Mesenchymal stem cell (in vitro differentiated cells and primary cell): ENCODE measurements around the gene TDRD10.

Source experiments
- DNase-seq: peaks from one replicate; pipeline ENCODE4 v3.0.0-alpha.2; 2013
- H2AFZ ChIP-seq: one replicate; pipeline ENCODE4 v1.6.1; 2013; ENCODE audit warnings: low read depth, mild to moderate bottlenecking, control low read depth, inconsistent platforms, low read length, moderate library complexity
- H2AK5ac ChIP-seq: 2 replicates; pipeline ENCODE4 v1.6.1; 2013; ENCODE audit warnings: low read length, moderate library complexity, mild to moderate bottlenecking, inconsistent platforms; ENCODE audit not compliant: severe bottlenecking
- H2BK120ac ChIP-seq: one replicate; pipeline ENCODE4 v1.6.1; 2013; ENCODE audit warnings: low read depth, mild to moderate bottlenecking, inconsistent platforms, low read length, moderate library complexity
- H2BK12ac ChIP-seq, 2 experiments: one replicate each; pipeline ENCODE4 v1.6.1; 2013; ENCODE audit warnings: inconsistent platforms in 2 of 2, low read length in 2 of 2, mild to moderate bottlenecking in 2 of 2, moderate library complexity in 2 of 2, control low read depth in 1 of 2
- H2BK15ac ChIP-seq: one replicate; pipeline ENCODE4 v1.6.1; 2013; ENCODE audit warnings: mild to moderate bottlenecking, low read depth, inconsistent platforms; ENCODE audit not compliant: poor library complexity, severe bottlenecking
- H2BK5ac ChIP-seq: 2 replicates; pipeline ENCODE4 v1.6.1; 2013; ENCODE audit warnings: low read depth, mild to moderate bottlenecking, low read length, control low read depth, inconsistent platforms; ENCODE audit not compliant: poor library complexity, severe bottlenecking
- H3K14ac ChIP-seq, 2 experiments: one replicate each; pipeline ENCODE4 v1.6.1; 2013; ENCODE audit warnings: inconsistent platforms in 2 of 2, low read length in 2 of 2, control low read depth in 1 of 2, mild to moderate bottlenecking in 1 of 2, moderate library complexity in 1 of 2
- H3K18ac ChIP-seq, 2 experiments: one replicate each; pipeline ENCODE4 v1.6.1; 2013; ENCODE audit warnings: inconsistent platforms in 2 of 2, low read length in 2 of 2, control low read depth in 1 of 2, low read depth in 1 of 2, mild to moderate bottlenecking in 1 of 2
- H3K23ac ChIP-seq, 2 experiments: one replicate each; pipeline ENCODE4 v1.6.1; 2013; ENCODE audit warnings: inconsistent platforms in 2 of 2, low read length in 2 of 2, mild to moderate bottlenecking in 2 of 2, moderate library complexity in 2 of 2, control low read depth in 1 of 2
- H3K27ac ChIP-seq: 2 replicates; pipeline ENCODE4 v1.5.1; 2013; ENCODE audit warnings: mild to moderate bottlenecking, moderate library complexity, low read length, control low read depth, inconsistent platforms; ENCODE audit not compliant: poor library complexity, severe bottlenecking
- H3K27me3 ChIP-seq, 2 experiments: 2 replicates each; pipeline versions ENCODE4 v1.6.1 to v1.7.0; 2013; ENCODE audit warnings: low read length in 2 of 2, mild to moderate bottlenecking in 2 of 2, moderate library complexity in 2 of 2, control low read depth in 1 of 2, inconsistent platforms in 1 of 2; ENCODE audit not compliant: control insufficient read depth in 1 of 2, insufficient read depth in 1 of 2
- H3K36me3 ChIP-seq, 2 experiments: 2 replicates each; pipeline versions ENCODE4 v1.6.1 to v1.7.0; 2013; ENCODE audit warnings: low read length in 2 of 2, control low read depth in 1 of 2, inconsistent platforms in 1 of 2, low read depth in 1 of 2, mild to moderate bottlenecking in 1 of 2; ENCODE audit not compliant: insufficient read depth in 2 of 2, control insufficient read depth in 1 of 2
- H3K4ac ChIP-seq, 2 experiments: one replicate each; pipeline ENCODE4 v1.6.1; 2013; ENCODE audit warnings: inconsistent platforms in 2 of 2, low read length in 2 of 2, mild to moderate bottlenecking in 2 of 2, moderate library complexity in 2 of 2, control low read depth in 1 of 2, low read depth in 1 of 2
- H3K4me1 ChIP-seq: 2 replicates; pipeline ENCODE4 v1.6.1; 2013; ENCODE audit warnings: low read depth, low read length, control low read depth; ENCODE audit not compliant: control insufficient read depth, insufficient read depth
- H3K4me2 ChIP-seq: 2 replicates; pipeline ENCODE4 v1.6.1; 2013; ENCODE audit warnings: low read length, mild to moderate bottlenecking, inconsistent platforms; ENCODE audit not compliant: poor library complexity, severe bottlenecking
- H3K4me3 ChIP-seq, 2 experiments: 2 replicates each; pipeline versions ENCODE4 v1.5.1 to v1.7.0; 2013; ENCODE audit warnings: low read length in 2 of 2, mild to moderate bottlenecking in 2 of 2, control low read depth in 1 of 2, low read depth in 1 of 2; ENCODE audit not compliant: insufficient read depth in 1 of 2
- H3K79me1 ChIP-seq: replicated peaks from 2 replicates; pipeline ENCODE4 v1.6.1; 2013; ENCODE audit warnings: mild to moderate bottlenecking, control low read depth, low read length, inconsistent platforms; ENCODE audit not compliant: poor library complexity, severe bottlenecking
- H3K9ac ChIP-seq: 2 replicates; pipeline ENCODE4 v1.7.0; 2013; ENCODE audit warnings: mild to moderate bottlenecking, low read length, moderate library complexity
- H3K9me3 ChIP-seq: 2 replicates; pipeline ENCODE4 v1.7.0; 2013; ENCODE audit warnings: mild to moderate bottlenecking, low read length; ENCODE audit not compliant: control insufficient read depth
- H4K8ac ChIP-seq: one replicate; pipeline ENCODE4 v1.6.1; 2013; ENCODE audit warnings: inconsistent platforms, mild to moderate bottlenecking, low read length, moderate library complexity
- H4K91ac ChIP-seq: one replicate; pipeline ENCODE4 v1.6.1; 2013; ENCODE audit warnings: mild to moderate bottlenecking, low read length, inconsistent platforms
- WGBS: methylation state at CpG from one replicate; pipeline ENCODE4 v1.1.7; 2013; ENCODE audit warnings: mixed read lengths; 5-methylcytosine and 5-hydroxymethylcytosine counted together

The TDRD10 gene

DNA sequence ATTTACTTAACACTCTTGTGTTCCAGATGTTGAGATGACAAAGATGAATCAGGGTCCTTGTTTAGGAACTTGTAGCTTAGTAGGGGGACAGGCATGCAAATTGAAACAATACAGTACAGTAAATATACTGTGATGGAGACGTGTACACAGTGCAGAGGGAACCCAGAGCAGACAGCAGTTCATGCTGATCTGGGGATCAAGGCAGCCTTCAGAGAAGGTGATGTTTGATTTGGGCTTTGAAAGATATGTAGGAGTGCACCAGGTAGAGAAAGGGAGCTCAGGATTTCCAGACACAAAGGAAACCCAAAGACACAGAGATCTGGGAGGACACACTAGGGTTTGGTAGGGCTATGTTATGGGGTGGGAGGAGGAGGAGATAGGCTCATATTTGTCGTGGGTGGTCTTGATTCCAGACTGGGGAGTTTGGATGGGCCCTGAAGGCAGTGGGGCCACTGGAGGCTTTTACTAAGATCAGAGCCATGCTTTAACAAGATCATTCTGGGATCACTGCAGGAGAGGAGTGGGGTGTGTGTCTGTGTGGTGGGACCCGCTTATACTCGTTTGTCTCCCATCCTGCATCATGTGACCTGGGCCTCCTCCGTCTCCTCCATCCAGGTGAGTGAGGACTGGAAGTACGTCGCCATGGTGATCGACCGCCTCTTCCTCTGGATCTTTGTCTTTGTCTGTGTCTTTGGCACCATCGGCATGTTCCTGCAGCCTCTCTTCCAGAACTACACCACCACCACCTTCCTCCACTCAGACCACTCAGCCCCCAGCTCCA lies 73.3 kb downstream of the TDRD10 start:
- H4K91ac ChIP-seq, result no peak overlapping the region
- no peak overlapping the region for H2BK12ac ChIP-seq
- no peak overlapping the region for H2BK120ac ChIP-seq
- no peaks in the 10 kb centered on the region for H3K4me1 ChIP-seq
- no peak overlapping the region for H3K4ac ChIP-seq
- no peaks in the 10 kb centered on the region for H3K9me3 ChIP-seq
- no peak for DNase-seq
- H2AFZ ChIP-seq, result no peak overlapping the region
- peak overlapping the region; percentile 19 for H3K9ac ChIP-seq
- no peak overlapping the region for H4K8ac ChIP-seq
- peaks cover 11 to 21% of the 10 kb centered on the region in 2 experiments for H3K27me3 ChIP-seq
- H2AK5ac ChIP-seq, result no peak overlapping the region
- no peak overlapping the region for H3K4me2 ChIP-seq
- H2BK15ac ChIP-seq, result no peak overlapping the region
- no peak overlapping the region for H3K4me3 ChIP-seq
- WGBS, result 90% methylated on average over 10 of the region's 10 CpGs
- peak overlapping the region in 1 of 2 experiments; percentile 1 for H3K14ac ChIP-seq
- no peak overlapping the region for H3K23ac ChIP-seq
- no peak overlapping the region for H3K18ac ChIP-seq
- H3K27ac ChIP-seq, result no peak overlapping the region
- peaks cover 29 to 40% of the 10 kb centered on the region in 2 experiments for H3K36me3 ChIP-seq
- no peak overlapping the region for H2BK5ac ChIP-seq
- no peaks in the 10 kb centered on the region for H3K79me1 ChIP-seq

DNA sequence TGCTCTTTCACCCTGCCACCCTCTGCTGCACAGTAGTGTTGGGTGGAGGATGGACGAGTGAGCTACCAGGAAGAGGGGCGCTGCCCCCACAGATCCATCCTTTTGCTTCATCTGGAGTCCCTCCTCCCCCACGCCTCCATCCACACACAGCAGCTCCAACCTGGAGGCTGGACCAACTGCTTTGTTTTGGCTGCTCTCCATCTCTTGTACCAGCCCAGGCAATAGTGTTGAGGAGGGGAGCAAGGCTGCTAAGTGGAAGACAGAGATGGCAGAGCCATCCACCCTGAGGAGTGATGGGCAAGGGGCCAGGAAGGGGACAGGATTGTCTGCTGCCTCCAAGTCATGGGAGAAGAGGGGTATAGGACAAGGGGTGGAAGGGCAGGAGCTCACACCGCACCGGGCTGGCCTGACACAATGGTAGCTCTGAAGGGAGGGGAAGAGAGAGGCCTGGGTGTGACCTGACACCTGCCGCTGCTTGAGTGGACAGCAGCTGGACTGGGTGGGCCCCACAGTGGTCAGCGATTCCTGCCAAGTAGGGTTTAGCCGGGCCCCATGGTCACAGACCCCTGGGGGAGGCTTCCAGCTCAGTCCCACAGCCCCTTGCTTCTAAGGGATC lies 74.0 kb downstream of the TDRD10 start:
- Histone ChIP-seq H3K18ac (no peak overlapping the region), H3K36me3 (peaks cover 36 to 45% of the 10 kb centered on the region in 2 experiments), H3K4me1 (no peaks in the 10 kb centered on the region), H4K91ac (no peak overlapping the region), H3K23ac (no peak overlapping the region), H2BK12ac (no peak overlapping the region), H3K9ac (no peak overlapping the region), H2BK15ac (no peak overlapping the region), H3K9me3 (no peaks in the 10 kb centered on the region), H3K79me1 (no peaks in the 10 kb centered on the region), H3K4me2 (no peak overlapping the region), H2AFZ (no peak overlapping the region), H3K4ac (no peak overlapping the region), H3K14ac (no peak overlapping the region), H3K27ac (no peak overlapping the region), H2BK5ac (no peak overlapping the region), H3K27me3 (peaks cover 5 to 14% of the 10 kb centered on the region in 2 experiments), H2AK5ac (no peak overlapping the region), H4K8ac (no peak overlapping the region), H2BK120ac (no peak overlapping the region), H3K4me3 (no peak overlapping the region)
- DNase-seq, result no peak
- WGBS, result 96% methylated on average over 7 of the region's 8 CpGs

DNA sequence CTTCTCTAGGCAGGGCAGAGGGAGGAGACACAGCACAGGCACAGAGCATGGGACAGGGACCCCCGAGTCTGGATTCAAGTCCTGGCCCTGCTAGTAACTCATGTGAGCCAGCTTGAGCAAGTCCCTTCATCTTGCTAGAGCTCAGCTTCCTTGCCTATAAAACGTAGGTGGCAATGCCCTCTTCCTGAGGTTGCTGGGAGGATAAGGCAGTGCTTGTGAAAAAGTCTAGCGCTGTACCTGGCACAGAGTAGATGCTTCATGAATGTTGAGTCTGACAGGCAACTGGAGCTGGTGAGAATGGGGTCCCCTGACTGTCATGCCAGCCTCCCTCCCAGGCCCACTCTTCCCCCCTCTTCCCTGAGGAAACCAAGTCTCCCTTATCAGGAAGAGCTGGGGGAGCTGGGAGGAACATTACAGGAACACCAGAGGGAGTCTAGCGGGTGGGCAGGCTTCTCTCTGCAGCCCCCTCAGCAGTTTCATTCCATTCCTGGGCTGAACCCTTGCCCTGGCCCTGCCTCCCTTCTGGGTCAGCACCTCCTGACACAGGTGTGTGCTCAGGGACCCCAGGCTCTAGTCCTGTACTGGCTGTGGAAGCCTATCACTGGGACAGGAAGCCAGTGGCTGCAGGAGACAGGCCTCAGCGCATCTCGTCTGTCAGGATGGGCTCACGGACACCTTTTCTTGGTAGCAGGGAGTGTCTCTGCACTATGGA lies 75.5 kb downstream of the TDRD10 start:
- Histone ChIP-seq H3K4me2 (no peak overlapping the region), H3K14ac (no peak overlapping the region), H4K8ac (no peak overlapping the region), H2BK12ac (no peak overlapping the region), H2BK120ac (no peak overlapping the region), H3K27ac (no peak overlapping the region), H3K4me1 (no peaks in the 10 kb centered on the region), H3K4me3 (no peak overlapping the region), H3K27me3 (peaks cover 5 to 9% of the 10 kb centered on the region in 2 experiments), H4K91ac (no peak overlapping the region), H3K4ac (no peak overlapping the region), H3K9ac (no peak overlapping the region), H3K23ac (no peak overlapping the region), H3K79me1 (peaks cover 2% of the 10 kb centered on the region), H3K36me3 (peaks cover 49 to 55% of the 10 kb centered on the region in 2 experiments), H2AFZ (no peak overlapping the region), H2BK15ac (no peak overlapping the region), H3K18ac (no peak overlapping the region), H2AK5ac (no peak overlapping the region), H3K9me3 (no peaks in the 10 kb centered on the region), H2BK5ac (no peak overlapping the region)
- 89% methylated on average over 7 of the region's 7 CpGs for WGBS
- DNase-seq, result no peak

DNA sequence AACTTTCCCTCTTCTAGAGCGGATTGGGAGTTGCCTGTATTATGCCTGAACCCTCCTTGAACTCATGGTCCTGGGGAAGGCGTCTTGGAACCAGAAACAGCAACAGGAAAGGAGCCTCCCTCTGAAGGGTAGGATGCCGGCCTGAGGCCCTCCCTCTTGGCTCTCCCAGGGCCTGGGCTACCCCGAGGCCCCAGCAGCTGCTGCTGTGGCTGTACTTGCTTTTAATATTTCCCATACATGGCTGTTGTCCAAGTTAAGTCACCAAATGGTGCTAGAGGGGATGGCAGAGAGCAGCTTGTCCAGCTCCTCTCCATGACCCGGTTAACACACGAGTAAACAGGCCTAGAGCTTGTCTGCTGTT lies 76.0 kb downstream of the TDRD10 start:
- WGBS, result 95% methylated on average over 6 of the region's 6 CpGs
- H4K91ac ChIP-seq, result no peak overlapping the region
- no peak overlapping the region for H2BK120ac ChIP-seq
- H3K27ac ChIP-seq, result no peak overlapping the region
- H3K9me3 ChIP-seq, result no peaks in the 10 kb centered on the region
- peaks cover 55 to 60% of the 10 kb centered on the region in 2 experiments for H3K36me3 ChIP-seq
- H3K18ac ChIP-seq, result no peak overlapping the region
- H3K23ac ChIP-seq, result no peak overlapping the region
- no peak overlapping the region for H2AFZ ChIP-seq
- no peak overlapping the region for H3K9ac ChIP-seq
- H2BK15ac ChIP-seq, result no peak overlapping the region
- H3K4ac ChIP-seq, result no peak overlapping the region
- no peak overlapping the region for H3K4me2 ChIP-seq
- H3K27me3 ChIP-seq, result peaks cover 1 to 4% of the 10 kb centered on the region in 2 experiments
- H3K79me1 ChIP-seq, result peaks cover 5% of the 10 kb centered on the region
- DNase-seq, result no peak
- H3K14ac ChIP-seq, result no peak overlapping the region
- H3K4me1 ChIP-seq, result peaks cover 2% of the 10 kb centered on the region
- H4K8ac ChIP-seq, result no peak overlapping the region
- no peak overlapping the region for H2BK5ac ChIP-seq
- H2AK5ac ChIP-seq, result no peak overlapping the region
- no peak overlapping the region for H3K4me3 ChIP-seq
- H2BK12ac ChIP-seq, result no peak overlapping the region
